ENCODE measurements around the gene MAST4.

MAST4 gene

GRCh38 chr5:66796305-66797292, 200.4 kb downstream of the MAST4 start:
- H3K4me3 ChIP-seq (ENCODE audit: low read length), result no peak overlapping the region
- no peak for TF ChIP-seq ZNF274 (IDR thresholded peaks at IDR 0.05; ENCODE audit: low read depth, low read length)

GRCh38 chr5:66802941-66803340, 206.7 kb downstream of the MAST4 start:
- TF ChIP-seq ZNF274 (IDR thresholded peaks at IDR 0.05; ENCODE audit: low read depth, low read length), result no peak
- no peak overlapping the region for H3K4me3 ChIP-seq (ENCODE audit: low read length)

- H3K4me3 ChIP-seq (ENCODE audit: low read length), result no peak overlapping the region
- no peak for TF ChIP-seq ZNF274 (IDR thresholded peaks at IDR 0.05; ENCODE audit: low read depth, low read length)
Observed at GRCh38 chr5:66805514-66806430, 209.6 kb downstream of the MAST4 start.

GRCh38 chr5:66807743-66808142, 211.6 kb downstream of the MAST4 start:
- TF ChIP-seq ZNF274 (IDR thresholded peaks at IDR 0.05; ENCODE audit: low read depth, low read length), result no peak
- no peak overlapping the region for H3K4me3 ChIP-seq (ENCODE audit: low read length)

- no peak overlapping the region for H3K4me3 ChIP-seq (ENCODE audit: low read length)
- TF ChIP-seq ZNF274 (IDR thresholded peaks at IDR 0.05; ENCODE audit: low read depth, low read length), result no peak
Observed at GRCh38 chr5:66808663-66809062, 212.5 kb downstream of the MAST4 start.

GRCh38 chr5:66810151-66810550, 214.0 kb downstream of the MAST4 start:
- no peak for TF ChIP-seq ZNF274 (IDR thresholded peaks at IDR 0.05; ENCODE audit: low read depth, low read length)
- H3K4me3 ChIP-seq (ENCODE audit: low read length), result no peak overlapping the region

- no peak overlapping the region for H3K4me3 ChIP-seq (ENCODE audit: low read length)
- no peak for TF ChIP-seq ZNF274 (IDR thresholded peaks at IDR 0.05; ENCODE audit: low read depth, low read length)
Observed at GRCh38 chr5:66810848-66811261, 214.7 kb downstream of the MAST4 start.

GRCh38 chr5:66812291-66812690, 216.1 kb downstream of the MAST4 start:
- no peak overlapping the region for H3K4me3 ChIP-seq (ENCODE audit: low read length)
- TF ChIP-seq ZNF274 (IDR thresholded peaks at IDR 0.05; ENCODE audit: low read depth, low read length), result no peak

GRCh38 chr5:66813306-66813705, 217.1 kb downstream of the MAST4 start:
- H3K4me3 ChIP-seq (ENCODE audit: low read length), result no peak overlapping the region
- no peak for TF ChIP-seq ZNF274 (IDR thresholded peaks at IDR 0.05; ENCODE audit: low read depth, low read length)

GRCh38 chr5:66814146-66814991, 218.2 kb downstream of the MAST4 start:
- no peak overlapping the region for H3K4me3 ChIP-seq (ENCODE audit: low read length)
- TF ChIP-seq ZNF274 (IDR thresholded peaks at IDR 0.05; ENCODE audit: low read depth, low read length), result no peak

- H3K4me3 ChIP-seq (ENCODE audit: low read length), result no peak overlapping the region
- TF ChIP-seq ZNF274 (IDR thresholded peaks at IDR 0.05; ENCODE audit: low read depth, low read length), result no peak
Observed at GRCh38 chr5:66818304-66818934, 222.2 kb downstream of the MAST4 start.

GRCh38 chr5:66818935-66819328, 222.7 kb downstream of the MAST4 start:
- no peak overlapping the region for H3K4me3 ChIP-seq (ENCODE audit: low read length)
- no peak for TF ChIP-seq ZNF274 (IDR thresholded peaks at IDR 0.05; ENCODE audit: low read depth, low read length)

GRCh38 chr5:66820630-66821207, 224.5 kb downstream of the MAST4 start:
- TF ChIP-seq ZNF274 (IDR thresholded peaks at IDR 0.05; ENCODE audit: low read depth, low read length), result no peak
- H3K4me3 ChIP-seq (ENCODE audit: low read length), result no peak overlapping the region
